Activated CD8-positive, alpha-beta memory T cell treated with anti-CD3 and anti-CD28 coated beads, Interleukin-2, amount 10 ng/mL, durations not matched to agents 7 days and 5 days (primary cell): ENCODE results near the gene TMEM132D. TPM values are rescaled to one million over a fixed set of nuclear protein-coding genes. Genes with fewer than 3 reads are reported as not detected.

Source experiments
- ATAC-seq: fragments of 150-1000 bp; cut with Tn5 transposase; one replicate; pipeline ENCODE4 v1.10.0; 2021; ENCODE audit warnings: moderate library complexity
- CTCF ChIA-PET: fragments of 350-600 bp; sonication (Branson Sonifier 250); formaldehyde crosslinking; loops from one replicate; lab custom pipeline; 2021; ENCODE audit warnings: antibody characterized with exemption; lab: Charles Lee
- DNase-seq: peaks from one replicate; pipeline ENCODE4 v3.0.0-alpha.2; 2020
- H3K27ac Mint-ChIP-seq: one replicate; pipeline ENCODE4 v1.8.0; 2021; ENCODE audit warnings: mild to moderate bottlenecking, mixed read lengths
- H3K27me3 Mint-ChIP-seq: one replicate; pipeline ENCODE4 v1.8.0; 2021; ENCODE audit warnings: mixed read lengths
- H3K36me3 Mint-ChIP-seq: one replicate; pipeline ENCODE4 v1.8.0; 2021; ENCODE audit warnings: mild to moderate bottlenecking, mixed read lengths
- H3K4me1 Mint-ChIP-seq: one replicate; pipeline ENCODE4 v1.8.0; 2021; ENCODE audit warnings: mixed read lengths
- H3K4me3 Mint-ChIP-seq: one replicate; pipeline ENCODE4 v1.8.0; 2021; ENCODE audit warnings: mild to moderate bottlenecking, moderate library complexity, mixed read lengths
- H3K9me3 Mint-ChIP-seq: one replicate; pipeline ENCODE4 v1.8.0; 2022; ENCODE audit warnings: low read depth, mixed read lengths
- total RNA-seq, 2 experiments: library from RNA; stranded (reverse); gene quantifications; one replicate each; pipeline ENCODE4 v1.2.3, GENCODE V29; 2021

The TMEM132D gene
- total RNA-seq, 2 experiments from 2014 or later: not detected

DNA sequence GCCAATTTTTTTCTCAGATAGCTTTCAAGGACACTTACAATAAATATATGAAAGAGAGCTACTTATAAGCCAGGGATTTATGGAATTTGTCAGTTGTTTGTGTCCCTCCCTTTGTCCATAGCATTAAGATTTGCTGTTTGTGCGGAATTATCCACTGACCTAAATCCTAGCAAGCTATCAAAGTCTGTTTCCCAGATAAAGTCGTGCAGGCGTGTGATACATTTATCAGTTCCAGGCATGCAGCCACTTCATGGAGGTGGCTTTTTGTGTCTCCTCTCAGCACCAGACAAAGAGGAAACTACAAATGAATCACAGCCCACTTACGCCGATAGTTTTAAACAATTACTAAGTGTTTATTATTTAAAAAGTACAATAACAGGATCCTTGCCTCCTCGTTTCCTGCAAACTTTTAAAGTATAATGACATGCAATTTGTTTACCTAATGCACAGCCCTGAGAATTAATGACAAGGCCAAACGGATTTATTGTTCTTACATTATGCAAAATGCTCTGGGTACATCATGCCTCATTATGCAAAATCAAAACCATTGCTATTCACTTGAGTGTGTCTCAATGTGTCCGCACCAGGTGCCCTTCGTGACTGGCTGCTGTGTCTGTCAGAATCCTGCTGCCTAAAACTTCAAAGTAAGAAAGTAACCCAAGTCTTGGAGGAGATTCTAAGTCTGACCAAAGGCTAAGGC, 627.3 kb downstream of the TMEM132D start:
- Mint-ChIP-seq H3K36me3 (no peaks in the 10 kb centered on the region), H3K9me3 (peaks cover 6% of the 10 kb centered on the region), H3K4me3 (no peak overlapping the region), H3K27ac (no peak overlapping the region), H3K27me3 (no peaks in the 10 kb centered on the region), H3K4me1 (no peaks in the 10 kb centered on the region)
- no peak for DNase-seq
- CTCF ChIA-PET: no interaction called here
- no peak for ATAC-seq

DNA sequence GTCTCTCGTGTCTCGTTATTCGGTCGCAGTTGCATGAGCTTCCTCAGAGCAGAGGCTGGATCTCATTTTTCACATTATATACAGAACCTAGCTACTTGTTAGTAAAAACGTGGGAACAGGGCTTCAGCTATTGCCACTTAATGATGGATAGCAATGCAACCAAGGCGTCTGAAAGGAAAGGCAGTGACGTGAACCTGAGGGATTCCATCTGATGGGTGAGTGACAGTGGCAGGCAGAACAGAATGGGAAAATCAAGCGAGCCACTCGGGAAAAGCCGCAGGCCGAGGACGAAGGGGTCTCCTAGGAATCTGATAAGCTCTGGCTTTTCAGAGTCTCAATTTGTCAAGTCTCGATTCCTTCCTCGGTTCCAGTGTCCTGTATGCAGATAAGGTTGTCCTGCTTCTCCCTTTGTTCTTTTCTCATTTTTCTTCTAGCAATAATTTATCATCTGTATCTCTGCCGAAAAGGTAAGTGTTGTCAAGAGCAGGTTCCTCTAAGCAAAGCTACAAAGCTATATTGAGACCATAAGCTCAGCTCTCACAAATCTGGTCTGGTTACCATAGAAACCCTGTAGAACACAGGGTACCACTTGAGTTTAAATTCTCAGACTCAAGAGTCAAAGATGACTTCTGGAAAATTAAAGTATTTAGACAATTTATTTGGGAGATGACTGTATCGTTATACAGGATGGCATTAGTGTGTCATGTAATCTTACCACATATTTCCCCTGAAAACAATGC, 633.9 kb downstream of the TMEM132D start:
- ATAC-seq (no peak), DNase-seq (no peak)
- H3K36me3 Mint-ChIP-seq: no peaks in the 10 kb centered on the region
- H3K4me1 Mint-ChIP-seq: no peaks in the 10 kb centered on the region
- H3K9me3 Mint-ChIP-seq: peaks cover 18% of the 10 kb centered on the region
- H3K4me3 Mint-ChIP-seq: no peak overlapping the region
- CTCF ChIA-PET: no interaction called here
- H3K27ac Mint-ChIP-seq: no peak overlapping the region
- no peaks in the 10 kb centered on the region for H3K27me3 Mint-ChIP-seq

GRCh38 chr12:129258781-129259318, 645.0 kb downstream of the TMEM132D start:
- ATAC-seq: no peak
- CTCF ChIA-PET: no interaction called here

DNA sequence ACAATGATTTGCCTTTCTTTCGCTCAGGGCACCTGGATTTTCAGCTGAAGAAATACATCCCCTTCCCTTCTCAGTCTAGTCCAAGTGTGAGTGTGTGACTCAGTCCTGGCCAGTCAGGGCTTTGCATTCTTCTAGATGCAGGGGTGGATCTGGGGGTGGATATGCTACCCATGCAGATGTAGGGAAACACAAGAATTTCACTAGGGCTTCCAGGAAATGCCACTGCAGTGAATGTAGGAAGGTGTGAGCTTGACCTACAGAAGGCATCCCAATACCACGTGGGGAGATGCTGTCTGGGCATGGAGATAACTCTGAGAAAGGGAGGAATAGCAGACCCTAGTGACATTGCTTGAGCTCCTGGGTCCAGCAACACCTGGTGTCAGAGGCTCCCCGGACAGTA, 646.3 kb downstream of the TMEM132D start:
- Mint-ChIP-seq H3K9me3 (peaks cover 10% of the 10 kb centered on the region), H3K27me3 (no peaks in the 10 kb centered on the region), H3K4me1 (no peaks in the 10 kb centered on the region), H3K4me3 (no peak overlapping the region), H3K27ac (no peak overlapping the region), H3K36me3 (no peaks in the 10 kb centered on the region)
- no peak for ATAC-seq
- no peak for DNase-seq
- CTCF ChIA-PET: no interaction called here

More at GRCh38 chr12:129258781-129259318, 645.0 kb downstream of the TMEM132D start:
- no peaks in the 10 kb centered on the region for H3K36me3 Mint-ChIP-seq
- no peaks in the 10 kb centered on the region for H3K4me1 Mint-ChIP-seq
- H3K4me3 Mint-ChIP-seq: no peak overlapping the region
- H3K27ac Mint-ChIP-seq: no peak overlapping the region
- no peak for DNase-seq
- H3K9me3 Mint-ChIP-seq: peaks cover 13% of the 10 kb centered on the region
- H3K27me3 Mint-ChIP-seq: no peaks in the 10 kb centered on the region

GRCh38 chr12:129246630-129247029, 657.2 kb downstream of the TMEM132D start:
- CTCF ChIA-PET: no interaction called here
- H3K4me1 Mint-ChIP-seq: no peaks in the 10 kb centered on the region
- H3K36me3 Mint-ChIP-seq: no peaks in the 10 kb centered on the region
- no peak for DNase-seq
- no peak overlapping the region for H3K27ac Mint-ChIP-seq
- no peak for ATAC-seq
- H3K4me3 Mint-ChIP-seq: no peak overlapping the region
- H3K9me3 Mint-ChIP-seq: peaks cover 14% of the 10 kb centered on the region
- no peaks in the 10 kb centered on the region for H3K27me3 Mint-ChIP-seq

GRCh38 chr12:129245769-129246168, 658.1 kb downstream of the TMEM132D start:
- Mint-ChIP-seq H3K27ac (no peak overlapping the region), H3K9me3 (peaks cover 18% of the 10 kb centered on the region), H3K4me3 (no peak overlapping the region), H3K36me3 (no peaks in the 10 kb centered on the region), H3K27me3 (no peaks in the 10 kb centered on the region), H3K4me1 (no peaks in the 10 kb centered on the region)
- ATAC-seq: no peak
- CTCF ChIA-PET: no interaction called here
- DNase-seq: no peak

DNA sequence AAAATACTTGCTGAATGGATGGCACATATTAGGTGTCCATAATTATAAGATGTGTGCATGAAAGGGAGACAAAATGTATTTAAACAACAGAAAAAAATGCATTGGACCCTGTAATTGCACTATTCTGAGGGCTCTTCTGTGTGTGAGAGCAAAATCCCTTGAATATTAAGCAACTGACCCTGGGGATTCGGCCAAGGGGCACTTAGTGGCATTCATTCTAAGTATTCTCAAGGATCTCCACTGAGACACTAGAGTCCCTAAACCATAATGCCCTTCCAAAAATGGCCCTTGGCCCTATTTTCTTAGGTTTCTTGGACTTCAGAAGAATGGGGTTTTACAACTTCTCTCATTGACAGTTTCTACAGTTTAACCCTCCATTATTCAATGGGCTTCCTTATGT, 662.0 kb downstream of the TMEM132D start:
- no peak overlapping the region for H3K4me3 Mint-ChIP-seq
- no peaks in the 10 kb centered on the region for H3K27me3 Mint-ChIP-seq
- H3K9me3 Mint-ChIP-seq: peaks cover 18% of the 10 kb centered on the region
- ATAC-seq (no peak), DNase-seq (no peak)
- no peaks in the 10 kb centered on the region for H3K36me3 Mint-ChIP-seq
- CTCF ChIA-PET: no interaction called here
- no peaks in the 10 kb centered on the region for H3K4me1 Mint-ChIP-seq
- H3K27ac Mint-ChIP-seq: no peak overlapping the region

DNA sequence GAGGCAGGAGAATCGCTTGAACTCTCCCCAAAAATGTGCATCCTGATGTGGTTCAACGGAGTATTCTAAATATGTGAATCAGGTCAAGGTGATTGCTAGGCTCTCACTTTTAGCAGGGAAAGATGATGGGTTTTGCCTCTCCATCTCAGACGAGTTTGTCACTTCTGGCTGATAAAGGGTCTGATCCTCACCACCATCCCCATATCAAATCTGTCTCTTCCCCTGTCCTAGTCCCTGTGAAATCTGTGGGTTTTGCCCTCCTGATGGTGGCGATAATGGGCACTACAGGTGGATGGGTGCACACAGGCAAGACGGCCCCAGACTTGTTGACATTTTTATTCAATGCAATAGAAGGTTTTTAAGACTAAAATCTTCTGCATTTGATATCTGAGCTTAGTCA, 665.9 kb downstream of the TMEM132D start:
- no peak overlapping the region for H3K4me3 Mint-ChIP-seq
- peaks cover 15% of the 10 kb centered on the region for H3K9me3 Mint-ChIP-seq
- DNase-seq (no peak), ATAC-seq (no peak)
- no peaks in the 10 kb centered on the region for H3K27me3 Mint-ChIP-seq
- H3K36me3 Mint-ChIP-seq: no peaks in the 10 kb centered on the region
- CTCF ChIA-PET: no interaction called here
- no peak overlapping the region for H3K27ac Mint-ChIP-seq
- H3K4me1 Mint-ChIP-seq: no peaks in the 10 kb centered on the region

DNA sequence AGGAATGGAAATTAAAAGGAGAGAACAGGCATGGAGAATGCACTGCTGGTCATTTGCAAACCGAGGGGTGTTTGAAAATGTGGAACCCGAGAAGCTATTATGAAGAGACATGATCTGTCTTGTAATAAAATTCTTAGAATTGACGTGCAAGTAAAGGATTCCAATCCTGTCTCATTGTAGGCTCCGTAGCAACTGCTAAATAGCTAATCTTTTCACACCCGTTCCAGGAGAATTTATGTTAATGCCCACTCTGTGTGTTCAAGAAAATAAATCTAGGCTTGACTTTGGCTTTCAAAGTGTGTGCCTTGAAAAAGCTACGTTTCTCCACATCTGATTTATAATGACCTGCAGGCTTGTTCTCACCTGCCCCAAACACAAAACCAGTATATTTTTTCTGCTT, 669.6 kb downstream of the TMEM132D start:
- DNase-seq (no peak), ATAC-seq (no peak)
- no peak overlapping the region for H3K27ac Mint-ChIP-seq
- H3K36me3 Mint-ChIP-seq: no peaks in the 10 kb centered on the region
- no peaks in the 10 kb centered on the region for H3K27me3 Mint-ChIP-seq
- H3K9me3 Mint-ChIP-seq: peaks cover 4% of the 10 kb centered on the region
- CTCF ChIA-PET: no interaction called here
- no peaks in the 10 kb centered on the region for H3K4me1 Mint-ChIP-seq
- no peak overlapping the region for H3K4me3 Mint-ChIP-seq

DNA sequence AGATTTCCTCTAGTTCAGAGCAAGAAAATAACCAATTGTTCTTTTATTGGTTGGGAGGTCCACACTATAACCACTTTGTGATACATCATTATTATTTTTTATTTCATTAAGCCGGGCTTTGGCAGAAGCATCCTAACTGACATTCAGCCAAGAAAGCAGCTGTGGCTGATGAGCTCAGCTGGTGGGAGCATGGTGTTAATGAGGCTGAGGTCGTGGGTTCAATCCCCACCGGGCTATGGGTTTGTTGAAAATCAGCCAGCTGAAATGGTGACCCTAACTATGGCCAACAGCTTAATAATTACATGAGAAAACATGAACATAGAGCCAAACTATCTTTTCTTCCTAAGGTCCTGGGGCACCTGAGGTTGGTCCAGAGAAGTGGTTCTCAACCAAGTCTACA, 672.3 kb downstream of the TMEM132D start:
- CTCF ChIA-PET: no interaction called here
- Mint-ChIP-seq H3K27me3 (no peaks in the 10 kb centered on the region), H3K4me3 (no peak overlapping the region), H3K9me3 (peaks cover 5% of the 10 kb centered on the region), H3K36me3 (no peaks in the 10 kb centered on the region), H3K4me1 (no peaks in the 10 kb centered on the region), H3K27ac (no peak overlapping the region)
- ATAC-seq (no peak), DNase-seq (no peak)

- Mint-ChIP-seq H3K9me3 (peaks cover 5% of the 10 kb centered on the region), H3K27ac (no peak overlapping the region), H3K36me3 (no peaks in the 10 kb centered on the region), H3K27me3 (no peaks in the 10 kb centered on the region), H3K4me1 (no peaks in the 10 kb centered on the region), H3K4me3 (no peak overlapping the region)
- DNase-seq (no peak), ATAC-seq (no peak)
- CTCF ChIA-PET: no interaction called here
Measured at GRCh38 chr12:129230995-129231394, 672.8 kb downstream of the TMEM132D start.

GRCh38 chr12:129226851-129227250, 677.0 kb downstream of the TMEM132D start:
- H3K27me3 Mint-ChIP-seq: no peaks in the 10 kb centered on the region
- H3K36me3 Mint-ChIP-seq: no peaks in the 10 kb centered on the region
- H3K4me3 Mint-ChIP-seq: no peak overlapping the region
- no peaks in the 10 kb centered on the region for H3K4me1 Mint-ChIP-seq
- peaks cover 5% of the 10 kb centered on the region for H3K9me3 Mint-ChIP-seq
- ATAC-seq (no peak), DNase-seq (no peak)
- CTCF ChIA-PET: no interaction called here
- H3K27ac Mint-ChIP-seq: no peak overlapping the region

GRCh38 chr12:129226005-129226404, 677.8 kb downstream of the TMEM132D start:
- no peak overlapping the region for H3K27ac Mint-ChIP-seq

GRCh38 chr12:129215556-129215955, 688.3 kb downstream of the TMEM132D start:
- DNase-seq (no peak), ATAC-seq (no peak)
- H3K9me3 Mint-ChIP-seq: peaks cover 16% of the 10 kb centered on the region
- H3K27ac Mint-ChIP-seq: no peak overlapping the region
- H3K27me3 Mint-ChIP-seq: no peaks in the 10 kb centered on the region
- H3K4me1 Mint-ChIP-seq: no peaks in the 10 kb centered on the region
- CTCF ChIA-PET: no interaction called here
- H3K4me3 Mint-ChIP-seq: no peak overlapping the region
- no peaks in the 10 kb centered on the region for H3K36me3 Mint-ChIP-seq

More at GRCh38 chr12:129226005-129226404, 677.8 kb downstream of the TMEM132D start:
- ATAC-seq (no peak), DNase-seq (no peak)
- no peaks in the 10 kb centered on the region for H3K27me3 Mint-ChIP-seq
- CTCF ChIA-PET: no interaction called here
- peaks cover 5% of the 10 kb centered on the region for H3K9me3 Mint-ChIP-seq
- no peaks in the 10 kb centered on the region for H3K4me1 Mint-ChIP-seq
- no peak overlapping the region for H3K4me3 Mint-ChIP-seq
- no peaks in the 10 kb centered on the region for H3K36me3 Mint-ChIP-seq
